EH (cell line): ENCODE data around the gene MYO18B.

Experiments used
- DNase-seq: peaks from one replicate; pipeline ENCODE4 v3.0.0-alpha.2; 2015; ENCODE audit warnings: low read depth

Gene MYO18B

GRCh38 chr22:26002456-26002855 lies 260.5 kb downstream of the MYO18B start:
- DNase-seq = no peak

- DNase-seq = no peak
Observed at GRCh38 chr22:26004477-26004876, 262.5 kb downstream of the MYO18B start.

GRCh38 chr22:26008587-26008986 lies 266.6 kb downstream of the MYO18B start:
- DNase-seq = no peak

GRCh38 chr22:26016916-26017315 lies 274.9 kb downstream of the MYO18B start:
- DNase-seq = no peak

GRCh38 chr22:26017932-26018331 lies 275.9 kb downstream of the MYO18B start:
- no peak for DNase-seq

- no peak for DNase-seq
Observed at GRCh38 chr22:26019596-26019995, 277.6 kb downstream of the MYO18B start.

GRCh38 chr22:26021516-26021915 lies 279.5 kb downstream of the MYO18B start:
- DNase-seq = no peak

- no peak for DNase-seq
Observed at GRCh38 chr22:26023104-26023775, 281.3 kb downstream of the MYO18B start.

GRCh38 chr22:26025626-26026025 lies 283.6 kb downstream of the MYO18B start:
- no peak for DNase-seq

- no peak for DNase-seq
Observed at GRCh38 chr22:26027341-26027740, 285.4 kb downstream of the MYO18B start.

GRCh38 chr22:26031641-26032040 lies 289.7 kb downstream of the MYO18B start:
- DNase-seq = no peak

- no peak for DNase-seq
Observed at GRCh38 chr22:26033071-26033470, 291.1 kb downstream of the MYO18B start.

GRCh38 chr22:26033586-26033985 lies 291.6 kb downstream of the MYO18B start:
- DNase-seq = no peak

- no peak for DNase-seq
Observed at GRCh38 chr22:26035523-26035922, 293.5 kb downstream of the MYO18B start.

GRCh38 chr22:26038365-26038764 lies 296.4 kb downstream of the MYO18B start:
- no peak for DNase-seq

GRCh38 chr22:26041931-26042330 lies 299.9 kb downstream of the MYO18B start:
- DNase-seq = no peak

GRCh38 chr22:26043031-26043430 lies 301.0 kb downstream of the MYO18B start:
- no peak for DNase-seq

GRCh38 chr22:26045051-26045450 lies 303.1 kb downstream of the MYO18B start:
- DNase-seq = no peak

- DNase-seq = no peak
Observed at GRCh38 chr22:26045860-26046259, 303.9 kb downstream of the MYO18B start.

- DNase-seq = no peak
Observed at GRCh38 chr22:26047516-26047915, 305.5 kb downstream of the MYO18B start.

GRCh38 chr22:26047920-26048319 lies 305.9 kb downstream of the MYO18B start:
- no peak for DNase-seq

- DNase-seq = no peak
Observed at GRCh38 chr22:26050079-26050478, 308.1 kb downstream of the MYO18B start.

GRCh38 chr22:26053737-26054316 lies 311.8 kb downstream of the MYO18B start:
- DNase-seq = no peak
